NCI-H446 treated with DMSO at 0.1 percent for 48 hours (cell line): ENCODE data around the gene CDH5.
"Not testable (repeated sequence)": the region's sequence is repeated elsewhere in the genome, so short reads cannot be mapped to it uniquely, and the experiment has no call there.

Experiments used
- DNase-seq: peaks from one replicate; lab custom pipeline; 2025; lab: John Stamatoyannopoulos, UW

CDH5 gene

DNA sequence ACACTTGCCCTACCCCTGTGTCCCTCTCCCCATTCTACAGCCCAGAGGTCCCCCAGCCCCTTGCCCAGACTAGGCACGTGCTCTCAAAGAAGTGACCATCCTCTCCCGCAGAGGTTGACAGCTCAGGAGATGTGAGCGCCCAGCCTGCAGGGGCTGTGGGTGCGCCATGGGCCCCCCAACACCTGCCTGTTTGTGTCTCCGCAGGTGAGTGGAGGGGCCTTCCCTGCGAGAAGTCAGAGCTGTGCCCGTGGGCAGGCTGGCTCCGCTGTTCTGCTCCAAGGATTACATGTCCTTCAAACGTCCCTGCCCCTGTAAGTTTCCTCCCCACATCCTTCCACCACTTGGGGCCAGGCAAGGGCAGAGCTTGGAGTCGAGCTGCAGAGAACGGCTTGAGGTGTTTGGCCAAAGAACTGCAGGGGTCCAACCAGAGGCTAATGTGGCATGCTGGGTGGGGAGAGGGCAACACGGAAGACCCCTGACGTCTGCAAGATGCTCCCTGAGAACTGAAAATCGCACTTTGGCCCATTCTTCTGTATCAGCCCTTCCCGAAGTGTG is 71.0 kb downstream of the CDH5 start:
- no peak for DNase-seq

DNA sequence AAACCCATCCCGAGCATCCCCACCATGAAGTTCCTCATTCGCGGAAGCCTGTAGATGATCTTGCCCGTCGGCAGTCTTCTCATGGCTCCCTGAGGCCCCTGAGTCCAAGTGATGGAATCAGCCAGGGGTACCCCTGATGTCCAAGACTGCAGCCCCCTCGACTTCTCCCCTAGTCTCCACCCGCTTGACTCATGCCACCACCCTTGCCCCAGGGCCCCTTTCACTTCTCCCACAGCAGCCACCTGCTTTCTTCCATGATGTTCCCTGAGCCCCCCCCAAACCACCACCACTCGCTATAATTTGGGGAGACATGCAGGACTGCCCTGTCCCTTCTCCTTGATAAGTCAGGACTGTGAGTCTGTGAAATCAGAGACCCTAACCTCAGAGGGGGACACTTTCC is 72.0 kb downstream of the CDH5 start:
- no peak for DNase-seq

DNA sequence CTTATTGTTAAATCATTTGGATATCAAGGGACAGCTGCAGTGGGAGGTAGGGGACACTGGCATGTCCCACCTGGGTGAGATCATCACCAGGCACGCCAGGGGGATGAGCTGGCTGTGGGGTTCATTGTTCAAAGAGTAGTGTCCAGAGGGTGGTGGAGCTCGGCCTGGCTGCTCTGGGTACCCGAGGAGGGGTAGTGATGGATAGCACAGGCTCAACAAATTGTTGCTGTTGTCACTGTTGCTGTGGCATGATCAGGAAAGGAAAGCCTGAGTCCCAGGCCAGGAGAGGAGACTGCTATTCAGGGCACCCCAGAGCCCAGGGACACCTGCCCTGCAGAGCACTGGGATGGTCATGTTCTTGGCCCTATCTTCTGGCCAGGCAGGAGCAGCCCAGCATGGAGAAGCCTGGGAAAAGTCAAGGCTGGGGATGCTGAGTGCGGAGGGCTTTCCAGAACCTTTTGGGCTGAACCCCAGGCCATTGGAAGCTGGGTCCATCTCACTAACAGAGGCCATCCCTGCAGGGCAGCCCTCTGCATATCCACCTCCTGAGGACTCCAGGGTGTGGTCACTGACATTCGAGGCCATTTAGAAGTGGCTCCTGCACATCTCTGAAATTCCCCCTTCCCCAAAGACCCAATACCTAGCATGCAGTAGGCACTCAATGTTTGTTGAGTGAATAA is 72.7 kb downstream of the CDH5 start:
- no peak for DNase-seq

DNA sequence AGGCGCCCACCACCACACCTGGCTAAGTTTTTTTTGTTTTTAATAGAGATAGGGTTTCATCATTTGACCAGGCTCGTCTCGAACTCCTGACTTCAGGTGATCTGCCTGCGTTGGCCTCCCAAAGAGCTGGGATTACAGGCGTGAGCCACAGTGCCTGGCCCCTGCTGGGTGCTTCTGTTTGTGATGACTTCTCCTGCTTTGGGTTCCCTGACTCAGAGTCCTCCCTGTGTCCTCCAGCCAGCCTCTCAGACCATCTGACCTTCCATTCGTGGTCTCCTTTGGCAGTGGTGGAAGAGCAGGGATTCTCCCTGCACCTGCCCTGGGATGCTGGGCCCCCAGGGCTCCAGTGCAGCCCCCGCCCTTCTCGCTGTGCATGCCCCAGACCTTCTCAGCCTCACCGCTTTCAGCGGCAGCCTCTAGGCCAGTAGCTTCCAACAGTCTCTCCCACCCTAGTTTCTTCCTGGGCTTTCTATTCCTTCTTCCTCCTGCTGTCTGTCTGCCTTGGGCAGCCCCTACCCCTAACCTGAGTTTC is 73.8 kb downstream of the CDH5 start:
- DNase-seq, result no peak

DNA sequence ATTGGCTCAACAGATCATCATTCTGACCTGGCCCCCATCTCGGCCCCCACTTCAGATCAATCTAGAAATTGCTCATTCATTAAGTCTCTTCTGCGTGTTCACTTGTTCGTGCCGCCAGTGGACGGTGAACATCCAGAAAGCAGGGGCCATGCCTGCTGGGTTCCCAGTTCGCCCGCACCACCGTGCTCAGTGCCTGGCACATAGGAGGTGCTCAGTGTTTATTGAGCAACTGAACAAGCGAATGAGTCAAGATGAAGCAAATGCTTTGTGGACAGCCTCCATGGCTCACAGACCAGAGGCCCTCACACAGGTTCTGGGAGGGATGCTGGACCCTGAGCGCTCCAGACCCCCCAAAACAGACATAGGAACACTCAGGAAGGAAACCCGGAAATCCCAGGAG is 74.5 kb downstream of the CDH5 start:
- DNase-seq, result no peak

DNA sequence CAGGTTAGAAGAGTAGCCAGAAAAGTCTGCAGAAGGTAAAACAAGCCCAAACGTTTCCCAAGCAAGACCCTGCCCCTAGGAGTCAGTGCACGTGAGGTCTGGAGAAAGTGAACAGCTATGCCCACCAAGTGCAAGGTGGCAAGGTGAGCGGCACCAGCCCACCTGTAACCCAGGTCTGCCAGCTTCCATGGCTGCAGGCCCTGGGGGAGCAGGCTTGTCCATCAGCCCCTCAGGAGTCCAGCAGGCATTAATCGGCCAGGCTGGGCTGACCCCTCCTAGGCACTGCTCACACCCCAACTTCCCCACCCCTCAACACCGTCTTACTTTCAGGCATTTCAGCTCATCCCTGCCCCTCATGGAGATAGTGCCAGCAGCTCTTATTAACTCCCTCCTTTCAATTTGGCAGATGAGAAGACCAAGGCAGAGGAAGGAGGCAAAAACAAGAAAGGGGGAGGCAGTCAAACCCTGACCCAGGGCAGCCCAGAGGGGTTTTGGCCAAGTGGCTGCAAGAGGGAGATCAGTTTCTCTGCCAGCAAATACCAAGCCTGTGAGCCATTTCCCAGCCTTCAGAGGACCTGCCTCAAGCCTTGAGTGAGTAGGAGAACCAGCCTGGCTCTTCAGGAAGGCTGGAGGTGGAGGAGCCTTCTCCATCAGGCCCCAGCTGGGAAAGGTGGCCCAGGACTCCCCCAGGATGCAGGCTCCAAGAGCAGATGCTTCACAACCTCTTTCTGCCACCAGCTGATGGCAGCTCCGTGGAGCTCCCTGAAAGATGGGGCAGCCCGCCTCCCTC is 75.3 kb downstream of the CDH5 start:
- no peak for DNase-seq

DNA sequence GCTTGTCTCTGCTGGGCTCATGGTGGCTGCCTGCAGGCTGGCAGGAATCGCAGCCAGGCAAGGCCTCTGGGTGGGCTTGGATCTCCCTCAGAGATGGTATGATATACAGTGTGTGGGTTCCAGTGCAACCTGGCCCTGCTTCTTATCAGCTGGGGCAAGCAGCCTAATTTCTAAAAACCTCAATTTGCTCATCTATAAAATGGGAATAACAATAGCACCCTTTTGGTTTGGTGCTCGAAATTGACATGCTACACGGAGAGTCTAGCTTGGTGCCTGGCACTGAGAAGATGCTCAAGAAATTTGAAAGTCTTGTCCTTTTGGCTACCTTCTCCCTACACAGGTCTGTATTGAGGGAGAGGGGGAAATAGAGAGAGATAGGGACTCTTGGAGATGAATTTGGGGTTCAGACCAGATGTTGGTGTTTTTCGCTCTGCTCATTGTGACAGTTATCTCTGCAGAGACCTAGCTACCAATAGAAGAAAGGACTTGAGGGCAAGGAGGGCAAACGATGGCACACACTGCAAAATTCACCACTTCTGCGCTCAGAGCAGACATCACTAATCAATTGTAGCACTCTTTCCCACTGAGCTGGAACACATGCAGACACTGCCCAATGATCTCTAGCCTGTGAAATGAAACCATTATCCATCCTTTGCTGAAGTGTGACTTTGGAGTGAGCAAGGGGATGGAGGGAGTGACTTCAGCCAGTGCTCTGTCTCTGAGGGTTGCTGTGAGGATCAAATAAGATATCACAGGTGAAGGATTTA is 76.2 kb downstream of the CDH5 start:
- no peak for DNase-seq

DNA sequence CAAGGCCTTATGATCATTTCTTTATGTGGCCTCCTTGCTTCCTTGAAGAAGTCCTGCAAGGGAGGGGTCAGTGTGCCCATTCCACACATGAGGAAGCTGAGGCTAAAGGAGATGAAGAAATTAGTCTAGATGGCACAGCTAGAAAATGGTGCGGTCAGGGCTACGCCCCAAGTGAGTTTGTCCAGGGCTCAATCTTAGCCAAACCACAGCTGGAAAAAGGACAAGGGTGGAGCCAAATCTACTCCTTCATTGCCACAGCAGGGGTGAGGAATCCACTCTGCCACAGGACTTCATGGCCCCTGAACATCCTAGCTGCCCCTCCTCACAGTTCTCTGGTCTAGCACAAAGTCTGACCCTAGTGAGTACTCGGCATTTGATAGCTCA is 76.8 kb downstream of the CDH5 start:
- no peak for DNase-seq

DNA sequence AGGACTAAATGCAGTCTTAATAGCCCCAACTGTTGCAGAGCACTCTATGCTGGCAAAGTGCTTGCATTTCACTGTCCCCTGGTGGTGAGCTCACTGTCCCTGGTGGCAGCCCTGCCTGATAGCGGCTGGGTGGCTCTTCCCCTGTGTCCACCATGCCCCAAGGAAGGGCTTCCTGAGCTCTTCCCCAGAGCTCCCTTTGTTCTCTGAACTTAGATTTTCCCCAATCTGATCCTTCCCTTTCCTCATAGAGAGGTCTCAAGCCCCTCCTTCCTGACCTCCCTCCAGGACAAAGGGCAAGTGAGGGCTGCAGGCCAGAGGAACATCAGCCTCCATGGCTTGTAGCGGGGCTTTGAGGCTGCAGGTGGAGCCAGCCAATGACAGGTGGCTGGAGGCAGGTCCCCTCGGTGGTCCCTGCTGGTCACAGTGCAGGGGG is 77.6 kb downstream of the CDH5 start:
- no peak for DNase-seq

DNA sequence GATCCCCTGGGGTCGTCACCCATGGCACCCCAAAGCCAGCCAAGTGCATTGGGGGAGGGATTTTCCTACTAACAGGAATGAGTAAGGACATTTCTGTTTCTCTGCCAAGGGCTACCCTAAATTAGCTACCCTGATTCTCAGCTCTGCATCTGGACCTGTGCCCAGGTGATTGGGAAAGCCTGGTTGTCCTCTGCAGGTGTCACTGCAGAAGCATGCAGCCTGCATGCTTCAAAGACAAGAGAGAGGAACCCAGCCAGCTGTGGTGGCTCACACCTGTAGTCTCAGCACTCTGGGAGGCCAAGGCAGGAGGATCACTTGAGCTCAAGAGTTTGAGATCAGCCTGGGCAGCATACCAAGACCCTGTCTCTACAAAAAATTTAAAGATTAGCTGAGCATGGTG is 80.2 kb downstream of the CDH5 start:
- DNase-seq, result no peak

DNA sequence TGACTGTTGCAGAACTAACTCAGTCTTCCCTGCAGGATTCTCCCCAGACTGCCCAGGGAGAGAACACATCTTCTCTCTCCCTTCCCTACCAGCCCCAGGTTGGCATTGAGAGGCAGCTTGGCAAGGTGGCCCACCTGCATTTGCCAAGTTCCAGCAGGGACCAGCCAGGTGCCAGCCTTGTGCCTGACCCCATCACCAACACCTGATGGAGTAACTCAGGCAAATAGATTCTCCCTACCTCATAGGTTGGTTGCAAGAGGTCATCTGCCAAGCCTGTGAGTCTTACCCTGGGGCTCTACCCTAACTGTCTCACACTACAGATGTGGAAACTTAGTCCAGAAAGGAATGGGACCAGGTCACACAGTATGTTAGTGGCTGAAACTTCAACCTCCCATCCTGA is 81.0 kb downstream of the CDH5 start:
- DNase-seq, result no peak

DNA sequence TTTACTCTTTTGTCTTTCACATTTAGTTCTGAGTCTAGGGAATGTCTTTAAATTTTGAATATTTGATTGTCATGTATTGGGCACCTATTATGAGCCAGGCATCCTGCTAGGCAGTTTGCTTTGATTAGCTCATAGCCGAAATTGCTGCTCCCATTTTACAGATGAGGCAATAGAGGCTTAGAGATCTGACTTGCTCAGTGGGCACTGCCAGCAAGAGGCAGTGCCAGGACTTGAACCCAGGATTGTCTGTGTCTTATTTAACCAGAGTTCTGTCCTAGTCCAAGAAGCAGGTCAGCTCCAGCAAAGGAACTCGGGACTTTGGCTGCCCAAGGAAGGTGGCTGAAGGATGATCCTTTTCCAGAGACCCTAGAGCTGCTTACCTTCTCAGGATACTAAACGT is 85.1 kb downstream of the CDH5 start:
- no peak for DNase-seq

DNA sequence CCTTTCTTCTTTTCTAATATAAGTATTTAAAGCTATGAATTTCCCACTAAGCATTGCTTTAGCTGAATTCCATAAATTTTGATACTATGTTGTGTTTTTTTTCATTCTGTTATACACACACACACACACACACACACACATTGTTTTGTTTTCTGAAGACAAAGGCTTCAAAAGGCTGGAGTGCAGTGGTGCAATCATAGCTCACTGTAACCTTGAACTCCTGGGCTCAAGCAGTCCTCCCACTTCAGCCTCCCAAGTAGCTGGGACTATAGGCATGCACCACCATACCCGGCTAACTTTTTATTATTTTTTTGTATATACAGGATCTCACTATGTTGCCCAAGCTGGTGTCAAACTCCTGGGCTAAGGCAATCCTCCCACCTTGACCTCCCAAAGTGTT is 86.7 kb downstream of the CDH5 start:
- not testable (repeated sequence) for DNase-seq
